ENCODE results near the gene PLCB1. TPM values are rescaled to one million over a fixed set of nuclear protein-coding genes. Genes with fewer than 3 reads are reported as not detected.
A peak's percentile ranks its signal among the peaks of the same experiment; 100 is the strongest.

The PLCB1 gene
- total RNA-seq, 1 donor, result 13.4 TPM

DNA sequence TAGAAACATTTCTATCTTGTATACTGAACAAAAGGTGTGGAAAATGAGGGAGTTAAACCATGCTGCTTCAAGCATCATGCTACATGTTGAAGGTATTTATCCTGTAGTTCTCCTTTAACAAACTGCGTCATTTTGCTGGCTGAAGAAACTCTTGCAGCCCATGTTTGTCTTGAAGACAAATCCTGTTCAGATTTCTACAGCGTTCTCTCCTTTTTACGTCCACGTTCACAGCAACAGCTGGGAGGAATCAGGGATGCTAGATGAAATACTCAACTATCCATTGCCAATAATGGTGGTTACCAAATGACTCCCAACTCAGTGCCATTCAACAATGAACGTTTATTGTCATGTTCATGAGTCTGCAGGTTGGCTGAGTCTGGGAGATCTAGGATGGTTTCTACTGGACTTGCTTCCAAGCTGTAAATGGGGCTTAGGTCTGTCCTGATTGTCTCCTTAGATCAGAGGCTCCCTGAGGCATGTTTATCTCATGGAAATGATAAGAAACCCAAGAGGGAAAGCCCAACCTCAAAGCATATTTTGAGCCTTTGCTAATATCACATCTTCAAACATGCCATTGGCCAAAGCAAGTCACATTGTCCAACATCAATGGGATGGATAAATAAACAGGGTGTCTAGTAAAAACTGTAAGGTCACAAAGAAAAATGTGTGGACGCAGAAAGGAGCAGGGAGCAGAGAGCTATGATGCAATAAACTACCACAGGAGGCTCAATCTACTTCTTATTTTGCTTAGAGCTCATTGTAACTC, 2.7 kb upstream of the PLCB1 start:
- TF ChIP-seq CTCF (IDR thresholded peaks at IDR 0.05; ENCODE audit: extremely low read depth, low read depth, low read length), result no peak
- no peak overlapping the region for H3K4me2 ChIP-seq (ENCODE audit: insufficient read depth, low read length)
- no peak for DNase-seq (ENCODE audit: insufficient read length, low spot score, missing footprints)

GRCh38 chr20:8130840-8131526, 1.1 kb upstream of the PLCB1 start:
- Histone ChIP-seq H3K9me3 (ENCODE audit: low read depth, low read length) (no peaks in the 10 kb centered on the region), H3K4me3 (ENCODE audit: insufficient read depth, low read length) (peak overlapping the region; percentile 75), H3K4me2 (ENCODE audit: insufficient read depth, low read length) (peak overlapping the region; percentile 86), H4K20me1 (ENCODE audit: insufficient read depth, low read length) (no peaks in the 10 kb centered on the region), H3K36me3 (ENCODE audit: insufficient read depth, low read length) (no peaks in the 10 kb centered on the region), H3K4me1 (ENCODE audit: insufficient read depth, low read length) (no peaks in the 10 kb centered on the region), H3K27me3 (ENCODE audit: insufficient read depth, low read length) (peaks cover 48% of the 10 kb centered on the region), H3K27ac (ENCODE audit: low read depth, low read length) (no peak overlapping the region), H3K79me2 (ENCODE audit: insufficient read depth, low read length) (peaks cover 13% of the 10 kb centered on the region), H2AFZ (ENCODE audit: low read length) (no peak overlapping the region)
- no peak for TF ChIP-seq CTCF (IDR thresholded peaks at IDR 0.05; ENCODE audit: extremely low read depth, low read depth, low read length)
- no peak for DNase-seq (ENCODE audit: insufficient read length, low spot score, missing footprints)

More for the DNA sequence above, 2.7 kb upstream of the PLCB1 start:
- Histone ChIP-seq H3K4me3 (ENCODE audit: insufficient read depth, low read length) (no peak overlapping the region), H3K36me3 (ENCODE audit: insufficient read depth, low read length) (no peaks in the 10 kb centered on the region), H3K27me3 (ENCODE audit: insufficient read depth, low read length) (peaks cover 38% of the 10 kb centered on the region), H3K9me3 (ENCODE audit: low read depth, low read length) (no peaks in the 10 kb centered on the region), H3K27ac (ENCODE audit: low read depth, low read length) (no peak overlapping the region), H2AFZ (ENCODE audit: low read length) (no peak overlapping the region), H3K79me2 (ENCODE audit: insufficient read depth, low read length) (peaks cover 7% of the 10 kb centered on the region), H3K4me1 (ENCODE audit: insufficient read depth, low read length) (no peaks in the 10 kb centered on the region), H4K20me1 (ENCODE audit: insufficient read depth, low read length) (no peaks in the 10 kb centered on the region)

- Histone ChIP-seq H3K79me2 (ENCODE audit: insufficient read depth, low read length) (peaks cover 13% of the 10 kb centered on the region), H3K4me2 (ENCODE audit: insufficient read depth, low read length) (peak overlapping the region; percentile 79), H3K27ac (ENCODE audit: low read depth, low read length) (no peak overlapping the region), H3K9me3 (ENCODE audit: low read depth, low read length) (no peaks in the 10 kb centered on the region), H3K4me3 (ENCODE audit: insufficient read depth, low read length) (peak overlapping the region; percentile 75), H3K36me3 (ENCODE audit: insufficient read depth, low read length) (no peaks in the 10 kb centered on the region), H3K4me1 (ENCODE audit: insufficient read depth, low read length) (no peaks in the 10 kb centered on the region), H3K27me3 (ENCODE audit: insufficient read depth, low read length) (peaks cover 45% of the 10 kb centered on the region), H2AFZ (ENCODE audit: low read length) (peak overlapping the region; percentile 76), H4K20me1 (ENCODE audit: insufficient read depth, low read length) (no peaks in the 10 kb centered on the region)
- peak; percentile 80 for DNase-seq (ENCODE audit: insufficient read length, low spot score, missing footprints)
- TF ChIP-seq CTCF (IDR thresholded peaks at IDR 0.05; ENCODE audit: extremely low read depth, low read depth, low read length), result no peak
Measured at GRCh38 chr20:8132484-8133309, 631 bp downstream of the PLCB1 start.
